CD4-positive, alpha-beta T cell treated with Interleukin-15 for 4 hours (primary cell): ENCODE data around the gene C2CD5.

Experiments used
- DNase-seq: peaks from one replicate; pipeline ENCODE4 v3.0.0-alpha.2; 2020; ENCODE audit warnings: low spot score

C2CD5 gene

DNA sequence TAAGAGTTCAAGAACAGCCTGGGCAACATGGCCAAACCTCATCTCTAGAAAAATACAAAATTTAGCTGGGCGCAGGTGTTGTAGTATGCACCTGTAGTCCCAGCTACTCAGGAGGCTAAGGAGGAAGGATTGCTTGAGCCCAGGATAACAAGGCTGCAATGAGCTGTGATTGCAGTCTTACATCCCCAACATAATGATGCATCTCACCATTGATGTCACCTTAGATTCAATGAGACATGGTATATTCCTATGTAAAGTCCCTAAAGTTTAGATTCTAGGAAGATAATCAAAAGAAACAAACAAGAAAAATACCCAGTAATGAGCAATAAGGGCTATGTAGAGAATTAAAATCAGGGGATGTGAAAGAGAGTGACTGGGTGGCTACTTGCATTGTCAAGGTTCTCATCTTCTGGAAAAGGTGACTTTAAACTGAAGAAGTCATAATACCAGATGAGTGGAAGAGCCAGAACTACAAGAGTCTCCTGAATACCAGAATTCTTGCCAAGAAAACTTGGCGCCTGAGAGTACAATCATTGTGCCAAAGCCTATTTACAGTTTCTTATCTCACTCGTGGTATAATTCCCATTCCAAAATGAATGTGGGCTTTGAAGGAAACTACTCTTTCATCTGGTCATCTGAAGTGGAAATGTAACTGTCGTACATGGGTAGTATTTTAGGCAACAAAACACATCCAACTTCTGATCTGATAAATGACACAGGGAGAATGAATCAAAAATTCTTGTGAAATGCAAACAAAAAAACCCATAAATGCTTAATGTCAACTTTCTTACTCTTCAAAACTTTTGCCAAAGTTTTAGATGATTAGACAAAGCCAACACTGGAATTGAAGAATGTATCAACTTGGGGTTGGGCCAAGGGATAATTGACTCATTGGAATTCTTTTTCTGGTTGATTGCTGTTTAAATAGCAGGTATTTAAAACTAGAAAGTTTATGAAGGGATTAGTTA, 128.7 kb downstream of the C2CD5 start:
- DNase-seq: no peak

DNA sequence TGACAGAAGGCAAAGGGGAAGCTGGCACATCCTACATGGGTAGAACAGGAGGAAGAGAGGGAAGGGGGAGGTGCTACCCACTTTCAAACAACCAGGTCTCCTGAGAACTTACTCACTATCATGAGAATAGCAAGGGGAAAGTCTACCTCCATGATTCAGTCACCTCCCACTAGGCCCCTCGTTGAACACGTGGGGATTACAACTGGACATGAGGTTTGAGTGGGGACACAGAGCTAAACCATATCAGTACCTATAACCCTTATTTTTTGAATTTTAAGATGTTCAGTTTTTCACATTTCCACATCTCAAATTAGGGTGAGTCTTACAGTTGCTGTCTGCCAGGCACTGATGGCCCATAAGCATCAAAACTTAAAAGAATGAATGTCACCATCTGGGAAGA, 129.6 kb downstream of the C2CD5 start:
- DNase-seq: no peak

DNA sequence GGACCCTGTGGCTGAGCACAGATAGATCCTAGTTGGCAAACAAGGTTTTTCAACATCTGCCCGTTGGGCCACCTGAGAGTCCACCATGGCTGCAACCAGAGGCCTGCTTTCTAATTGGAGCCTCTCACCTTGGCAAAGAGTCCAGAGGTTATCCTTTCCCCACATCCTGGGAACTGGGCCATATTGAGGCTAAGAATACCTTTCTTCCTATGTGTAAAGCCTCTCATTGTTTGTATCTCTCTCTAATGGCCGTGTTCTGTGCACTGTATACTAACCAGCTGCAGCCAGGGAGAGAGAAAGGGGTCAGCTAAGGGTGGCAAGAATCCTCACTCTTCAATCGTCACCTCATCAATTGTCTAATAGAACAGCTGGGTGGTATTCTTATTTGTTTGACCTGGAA, 130.8 kb downstream of the C2CD5 start:
- no peak for DNase-seq

DNA sequence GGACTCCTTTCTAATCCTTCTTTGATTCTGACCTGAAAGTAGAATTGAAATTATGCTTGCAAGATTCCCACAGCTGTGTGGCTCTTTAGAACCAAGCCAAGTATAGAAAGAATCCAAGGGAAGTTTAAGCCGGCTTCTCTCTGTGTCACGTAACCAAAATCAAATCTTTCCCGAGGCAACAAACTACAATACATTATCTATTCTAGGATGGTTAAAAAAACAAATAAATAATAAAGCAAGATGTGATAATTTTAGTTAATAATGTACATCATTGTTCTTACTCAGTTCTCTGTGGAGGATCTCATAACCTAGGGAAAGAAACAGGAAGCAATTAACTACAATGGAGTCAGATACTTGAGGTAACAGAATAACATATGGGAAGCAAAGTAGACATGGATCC, 131.8 kb downstream of the C2CD5 start:
- no peak for DNase-seq

- DNase-seq: peak; percentile 61
Observed at GRCh38 chr12:22410486-22410885, 133.9 kb downstream of the C2CD5 start.

DNA sequence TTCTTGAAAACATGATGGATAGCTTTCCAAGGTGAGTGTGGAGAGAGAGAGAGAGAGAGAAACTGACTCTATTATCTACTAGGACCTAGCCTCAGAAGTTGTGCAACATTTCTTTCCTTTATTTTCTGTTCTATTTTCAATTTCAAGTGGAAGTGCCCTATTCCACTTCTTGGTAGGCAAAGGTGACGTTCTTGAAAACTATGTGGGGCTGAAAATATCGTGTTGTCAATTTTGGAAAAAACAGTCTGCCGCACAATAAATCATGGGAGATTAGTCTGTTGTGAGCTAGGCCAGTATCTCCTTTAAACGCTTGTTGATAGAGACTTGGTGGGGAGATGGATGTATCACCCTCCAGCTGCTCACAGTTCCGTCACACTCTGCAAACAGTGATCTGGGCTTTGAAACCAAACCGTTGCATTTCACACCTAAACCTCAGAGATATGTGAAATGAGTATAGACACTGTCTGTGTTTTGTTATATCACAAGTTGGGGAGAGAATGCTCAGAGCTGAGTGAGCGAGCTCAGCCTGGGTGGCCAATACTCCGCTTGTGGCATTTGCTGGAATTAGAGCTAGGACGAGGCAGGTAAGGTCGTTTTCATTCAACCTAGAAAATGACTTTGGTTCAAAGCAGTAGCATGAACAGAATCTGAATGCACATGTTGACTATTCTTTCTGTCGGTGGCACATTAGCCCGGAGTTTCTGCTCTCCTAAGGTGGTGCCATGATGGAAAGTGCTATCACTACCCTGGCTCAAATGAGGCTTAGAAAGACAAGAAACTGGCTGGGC, 134.8 kb downstream of the C2CD5 start:
- peak; percentile 83 for DNase-seq

- no peak for DNase-seq
Observed at GRCh38 chr12:22408610-22409376, 135.5 kb downstream of the C2CD5 start.

GRCh38 chr12:22407397-22407796, 136.9 kb downstream of the C2CD5 start:
- no peak for DNase-seq

DNA sequence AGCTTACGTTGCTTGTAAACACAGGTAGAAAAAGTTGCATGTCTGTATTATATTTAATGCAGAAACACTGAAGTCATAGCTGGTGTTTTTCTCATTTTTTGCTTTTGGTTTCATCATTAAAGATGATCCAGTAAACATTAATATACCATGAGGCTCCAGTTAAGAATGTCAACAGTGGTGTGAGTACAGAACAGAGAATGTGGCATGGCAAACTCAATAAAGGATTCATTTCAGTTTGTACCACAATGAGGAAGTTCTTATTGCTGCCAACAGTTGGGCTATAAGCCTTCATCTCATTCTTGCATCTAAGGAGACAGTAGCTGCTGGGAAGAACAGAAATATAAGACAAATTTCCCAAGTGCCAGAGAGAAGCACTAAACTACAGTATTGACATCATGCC, 137.7 kb downstream of the C2CD5 start:
- DNase-seq: no peak

DNA sequence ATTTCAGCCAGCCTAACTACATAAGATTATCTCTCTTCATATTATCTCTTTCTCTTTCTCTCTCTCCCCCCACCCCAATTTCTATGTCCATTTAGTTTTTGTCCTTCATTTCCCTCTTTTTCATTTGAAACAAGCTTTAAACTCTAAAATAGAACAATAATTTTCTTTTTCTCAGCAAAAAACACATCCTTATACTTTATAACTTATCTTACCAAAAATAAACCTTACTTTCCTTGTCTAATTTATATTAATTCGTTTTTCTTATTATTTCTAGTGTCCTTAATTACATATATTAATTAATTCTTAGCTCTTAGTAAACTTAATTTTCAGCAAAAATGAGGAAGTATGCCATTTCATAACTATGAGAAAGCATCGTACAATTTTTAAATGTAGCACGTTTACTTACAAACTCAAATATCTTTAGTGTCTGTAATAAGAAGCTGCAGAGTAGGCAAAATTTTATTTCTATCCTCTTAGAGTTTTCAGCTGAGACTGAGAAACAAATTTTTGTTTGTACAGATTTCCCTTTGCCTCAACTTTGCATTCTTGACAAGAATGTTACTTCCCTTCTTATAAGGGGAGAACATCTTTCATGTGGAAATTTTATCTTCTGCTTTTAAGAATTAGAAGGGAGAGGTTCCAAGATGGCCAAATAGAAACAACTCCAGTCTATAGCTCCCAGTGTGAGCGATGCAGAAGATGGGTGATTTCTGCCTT, 144.7 kb downstream of the C2CD5 start:
- DNase-seq: no peak
